ENCODE data around the gene NCOR1. TPM values are rescaled to one million over a fixed set of nuclear protein-coding genes. Genes with fewer than 3 reads are reported as not detected.

NCOR1 gene
- total RNA-seq, 1 donor from 2014 or later: 152 TPM

- H3K4me1 Mint-ChIP-seq (ENCODE audit: low read depth, unreplicated experiment): no peaks in the 10 kb centered on the region
- no peak overlapping the region for H3K27ac Mint-ChIP-seq (ENCODE audit: unreplicated experiment)
- H3K4me3 Mint-ChIP-seq (ENCODE audit: unreplicated experiment): no peak overlapping the region
- peaks cover 2% of the 10 kb centered on the region for H3K27me3 Mint-ChIP-seq (ENCODE audit: unreplicated experiment)
- DNase-seq: no peak
- H3K9me3 Mint-ChIP-seq (ENCODE audit: unreplicated experiment): no peaks in the 10 kb centered on the region
- peaks cover 11% of the 10 kb centered on the region for H3K36me3 Mint-ChIP-seq (ENCODE audit: unreplicated experiment)
- TF ChIP-seq CTCF (IDR thresholded peaks at IDR 0.05; ENCODE audit: partially characterized antibody, unreplicated experiment): no peak
These were observed 113.9 kb downstream of the NCOR1 start for GRCh38 chr17:16101440-16101839.

- DNase-seq: no peak
- Mint-ChIP-seq H3K4me1 (ENCODE audit: low read depth, unreplicated experiment) (no peaks in the 10 kb centered on the region), H3K27ac (ENCODE audit: unreplicated experiment) (no peak overlapping the region), H3K9me3 (ENCODE audit: unreplicated experiment) (no peaks in the 10 kb centered on the region), H3K4me3 (ENCODE audit: unreplicated experiment) (no peak overlapping the region), H3K27me3 (ENCODE audit: unreplicated experiment) (peaks cover 2% of the 10 kb centered on the region), H3K36me3 (ENCODE audit: unreplicated experiment) (peaks cover 12% of the 10 kb centered on the region)
- TF ChIP-seq CTCF (IDR thresholded peaks at IDR 0.05; ENCODE audit: partially characterized antibody, unreplicated experiment): no peak
These were observed 114.5 kb downstream of the NCOR1 start for GRCh38 chr17:16100737-16101400.

GRCh38 chr17:16091773-16092172, 123.6 kb downstream of the NCOR1 start:
- peaks cover 4% of the 10 kb centered on the region for H3K36me3 Mint-ChIP-seq (ENCODE audit: unreplicated experiment)
- H3K9me3 Mint-ChIP-seq (ENCODE audit: unreplicated experiment): peaks cover 3% of the 10 kb centered on the region
- no peaks in the 10 kb centered on the region for H3K27me3 Mint-ChIP-seq (ENCODE audit: unreplicated experiment)
- H3K4me1 Mint-ChIP-seq (ENCODE audit: low read depth, unreplicated experiment): no peaks in the 10 kb centered on the region
- H3K4me3 Mint-ChIP-seq (ENCODE audit: unreplicated experiment): no peak overlapping the region
- no peak for DNase-seq
- H3K27ac Mint-ChIP-seq (ENCODE audit: unreplicated experiment): no peak overlapping the region
- TF ChIP-seq CTCF (IDR thresholded peaks at IDR 0.05; ENCODE audit: partially characterized antibody, unreplicated experiment): no peak

GRCh38 chr17:16086957-16087356, 128.4 kb downstream of the NCOR1 start:
- H3K4me1 Mint-ChIP-seq (ENCODE audit: low read depth, unreplicated experiment): no peaks in the 10 kb centered on the region
- H3K36me3 Mint-ChIP-seq (ENCODE audit: unreplicated experiment): peaks cover 5% of the 10 kb centered on the region

More at GRCh38 chr17:16086957-16087356, 128.4 kb downstream of the NCOR1 start:
- H3K9me3 Mint-ChIP-seq (ENCODE audit: unreplicated experiment): peaks cover 4% of the 10 kb centered on the region
- no peaks in the 10 kb centered on the region for H3K27me3 Mint-ChIP-seq (ENCODE audit: unreplicated experiment)
- no peak overlapping the region for H3K4me3 Mint-ChIP-seq (ENCODE audit: unreplicated experiment)
- no peak for DNase-seq
- no peak for TF ChIP-seq CTCF (IDR thresholded peaks at IDR 0.05; ENCODE audit: partially characterized antibody, unreplicated experiment)
- H3K27ac Mint-ChIP-seq (ENCODE audit: unreplicated experiment): no peak overlapping the region

Measured in glutamatergic neuron (in vitro differentiated cells).